ENCODE results near the gene TMEM82. TPM values are rescaled to one million over a fixed set of nuclear protein-coding genes. Genes with fewer than 3 reads are reported as not detected.

Gene TMEM82
- total and polyA plus RNA-seq, 2 of the 13 experiments (the other 11 are each of a cell fraction or from before 2014, with no cell fraction given), result 0.24 to 0.97 TPM

DNA sequence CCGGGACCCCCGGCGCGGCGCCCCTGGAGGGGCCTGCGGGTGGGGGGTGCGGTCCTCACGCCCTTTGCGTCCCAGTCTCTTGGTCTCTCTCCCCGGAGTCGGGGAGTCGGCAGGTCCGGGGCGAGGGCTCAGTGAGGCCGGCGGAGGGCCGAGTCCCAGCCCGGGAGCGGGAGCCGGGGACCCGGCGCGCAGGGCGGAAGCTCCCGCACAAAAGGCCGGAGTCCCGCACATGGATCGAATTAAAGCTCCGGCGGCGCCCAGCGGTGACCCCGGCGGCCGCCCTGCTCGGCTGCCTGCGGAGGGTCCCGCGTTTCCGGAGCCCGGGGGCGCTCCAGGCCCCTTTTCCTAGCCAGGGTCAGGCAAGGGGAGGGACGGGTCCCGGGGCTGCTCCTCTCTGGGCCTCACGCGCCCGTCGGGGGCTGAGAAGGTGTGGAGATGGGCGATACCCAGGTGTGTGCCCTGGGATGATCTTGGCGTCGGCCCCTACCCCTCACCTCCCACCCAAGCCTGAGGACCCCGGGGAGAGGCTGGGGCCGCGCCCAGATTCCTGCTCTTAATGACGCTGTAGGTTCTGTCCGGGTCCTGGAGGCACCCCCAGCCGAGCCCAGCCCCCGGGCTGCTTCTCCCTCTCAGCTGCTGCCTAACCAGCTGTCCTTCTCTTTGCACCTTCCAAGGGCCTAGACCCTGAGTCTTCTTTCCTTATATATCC lies 16.8 kb downstream of the TMEM82 start:
- Histone ChIP-seq H4K20me1 (ENCODE audit: insufficient read depth, low read length) (no peaks in the 10 kb centered on the region), H2AFZ (ENCODE audit: low read length) (no peak overlapping the region), H3K36me3 (replicated peaks in 1 of 2; ENCODE audit: control insufficient read depth in 1 of 2, insufficient read depth in 2 of 2, low read length in 2 of 2) (no peaks in the 10 kb centered on the region), H3K9me3 (ENCODE audit: low read length) (no peaks in the 10 kb centered on the region), H3K4me3 (replicated peaks in 1 of 3; ENCODE audit: insufficient read depth in 1 of 3, low read depth in 2 of 3, low read length in 3 of 3) (peak overlapping the region; percentile 65 to 82 (median 74)), H3K4me1 (ENCODE audit: insufficient read depth, low read length) (peaks cover 61% of the 10 kb centered on the region), H3K4me2 (ENCODE audit: low read depth, low read length) (peak overlapping the region; percentile 90), H3K27me3 (ENCODE audit: control insufficient read depth in 1 of 2, insufficient read depth in 2 of 2, low read length in 2 of 2) (peaks cover 0 to 12% of the 10 kb centered on the region in 2 experiments; a peak in 2 of 5 replicates), H3K9ac (ENCODE audit: insufficient read depth, low read depth, low read length) (peak overlapping the region; percentile 72), H3K79me2 (ENCODE audit: insufficient read depth, low read length) (peaks cover 2% of the 10 kb centered on the region), H3K27ac (ENCODE audit: extremely low read length, insufficient read depth, low read length) (no peak overlapping the region)
- no peak for FAIRE-seq
- ChIA-PET POLR2A (no interaction called here), CTCF (ENCODE audit: low intra/inter-chr PET ratio, low total read pairs) (no interaction called here)
- peak; percentile 33 for ATAC-seq
- intact Hi-C loops (cut with micrococcal nuclease; ENCODE audit: unreplicated experiment), result no loop called here
- no TSS peak for BruUV-seq (replicated peaks)
- DNase-seq (ENCODE audit: low spot score), result no peak
- in situ Hi-C loops (cut with HindIII; ENCODE audit: extremely low pct_ligation_motif_present, low pct_unique_long_range_greater_than_20kb), result no loop called here
- 3% methylated on average over 14 of the region's 58 CpGs for WGBS (ENCODE audit: low lambda C conversion rate)
- TF ChIP-seq RXRB (CRISPR knock-in tag; IDR thresholded peaks at IDR 0.05; ENCODE audit: borderline replicate concordance), result no peak
- peak; percentile 67; the same call in 1 of the 2 replicates for TF ChIP-seq ZBTB7B (CRISPR knock-in tag; IDR thresholded peaks at IDR 0.05)
- TF ChIP-seq, protein P1, sequence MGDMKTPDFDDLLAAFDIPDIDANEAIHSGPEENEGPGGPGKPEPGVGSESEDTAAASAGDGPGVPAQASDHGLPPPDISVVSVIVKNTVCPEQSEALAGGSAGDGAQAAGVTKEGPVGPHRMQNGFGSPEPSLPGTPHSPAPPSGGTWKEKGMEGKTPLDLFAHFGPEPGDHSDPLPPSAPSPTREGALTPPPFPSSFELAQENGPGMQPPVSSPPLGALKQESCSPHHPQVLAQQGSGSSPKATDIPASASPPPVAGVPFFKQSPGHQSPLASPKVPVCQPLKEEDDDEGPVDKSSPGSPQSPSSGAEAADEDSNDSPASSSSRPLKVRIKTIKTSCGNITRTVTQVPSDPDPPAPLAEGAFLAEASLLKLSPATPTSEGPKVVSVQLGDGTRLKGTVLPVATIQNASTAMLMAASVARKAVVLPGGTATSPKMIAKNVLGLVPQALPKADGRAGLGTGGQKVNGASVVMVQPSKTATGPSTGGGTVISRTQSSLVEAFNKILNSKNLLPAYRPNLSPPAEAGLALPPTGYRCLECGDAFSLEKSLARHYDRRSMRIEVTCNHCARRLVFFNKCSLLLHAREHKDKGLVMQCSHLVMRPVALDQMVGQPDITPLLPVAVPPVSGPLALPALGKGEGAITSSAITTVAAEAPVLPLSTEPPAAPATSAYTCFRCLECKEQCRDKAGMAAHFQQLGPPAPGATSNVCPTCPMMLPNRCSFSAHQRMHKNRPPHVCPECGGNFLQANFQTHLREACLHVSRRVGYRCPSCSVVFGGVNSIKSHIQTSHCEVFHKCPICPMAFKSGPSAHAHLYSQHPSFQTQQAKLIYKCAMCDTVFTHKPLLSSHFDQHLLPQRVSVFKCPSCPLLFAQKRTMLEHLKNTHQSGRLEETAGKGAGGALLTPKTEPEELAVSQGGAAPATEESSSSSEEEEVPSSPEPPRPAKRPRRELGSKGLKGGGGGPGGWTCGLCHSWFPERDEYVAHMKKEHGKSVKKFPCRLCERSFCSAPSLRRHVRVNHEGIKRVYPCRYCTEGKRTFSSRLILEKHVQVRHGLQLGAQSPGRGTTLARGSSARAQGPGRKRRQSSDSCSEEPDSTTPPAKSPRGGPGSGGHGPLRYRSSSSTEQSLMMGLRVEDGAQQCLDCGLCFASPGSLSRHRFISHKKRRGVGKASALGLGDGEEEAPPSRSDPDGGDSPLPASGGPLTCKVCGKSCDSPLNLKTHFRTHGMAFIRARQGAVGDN (CRISPR knock-in tag; IDR thresholded peaks at IDR 0.05), result peak; percentile 71
- peak; percentile 37; the same call in 1 of the 2 replicates for TF ChIP-seq ZFY (CRISPR knock-in tag; IDR thresholded peaks at IDR 0.05)
- TF ChIP-seq SP5 (CRISPR knock-in tag; IDR thresholded peaks at IDR 0.05; ENCODE audit: borderline replicate concordance, low read depth), result no peak
- TF ChIP-seq EED (CRISPR knock-in tag; IDR thresholded peaks at IDR 0.05), result peak; percentile 52; the same call in 1 of the 2 replicates
- TF ChIP-seq RBFOX2 (IDR thresholded peaks at IDR 0.05; ENCODE audit: low read depth, low read length), result peak; percentile 53
- TF ChIP-seq, protein P2, sequence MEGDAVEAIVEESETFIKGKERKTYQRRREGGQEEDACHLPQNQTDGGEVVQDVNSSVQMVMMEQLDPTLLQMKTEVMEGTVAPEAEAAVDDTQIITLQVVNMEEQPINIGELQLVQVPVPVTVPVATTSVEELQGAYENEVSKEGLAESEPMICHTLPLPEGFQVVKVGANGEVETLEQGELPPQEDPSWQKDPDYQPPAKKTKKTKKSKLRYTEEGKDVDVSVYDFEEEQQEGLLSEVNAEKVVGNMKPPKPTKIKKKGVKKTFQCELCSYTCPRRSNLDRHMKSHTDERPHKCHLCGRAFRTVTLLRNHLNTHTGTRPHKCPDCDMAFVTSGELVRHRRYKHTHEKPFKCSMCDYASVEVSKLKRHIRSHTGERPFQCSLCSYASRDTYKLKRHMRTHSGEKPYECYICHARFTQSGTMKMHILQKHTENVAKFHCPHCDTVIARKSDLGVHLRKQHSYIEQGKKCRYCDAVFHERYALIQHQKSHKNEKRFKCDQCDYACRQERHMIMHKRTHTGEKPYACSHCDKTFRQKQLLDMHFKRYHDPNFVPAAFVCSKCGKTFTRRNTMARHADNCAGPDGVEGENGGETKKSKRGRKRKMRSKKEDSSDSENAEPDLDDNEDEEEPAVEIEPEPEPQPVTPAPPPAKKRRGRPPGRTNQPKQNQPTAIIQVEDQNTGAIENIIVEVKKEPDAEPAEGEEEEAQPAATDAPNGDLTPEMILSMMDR (CRISPR knock-in tag; IDR thresholded peaks at IDR 0.05), result peak; percentile 12; the same call in 1 of the 2 replicates
- TF ChIP-seq HOXA5 (CRISPR knock-in tag; IDR thresholded peaks at IDR 0.05), result 0 out of 2 replicates have a peak, but pooled peaks have one; percentile 26
- TF ChIP-seq MYC (CRISPR knock-in tag; IDR thresholded peaks at IDR 0.05; ENCODE audit: borderline replicate concordance), result peak; percentile 38; the same call in 1 of the 2 replicates
- TF ChIP-seq BHLHE40 (IDR thresholded peaks at IDR 0.05; ENCODE audit: low read length), result no peak
- no peak for TF ChIP-seq ZNF460 (CRISPR knock-in tag; IDR thresholded peaks at IDR 0.05; ENCODE audit: borderline replicate concordance)
- no peak for TF ChIP-seq KLF6 (CRISPR knock-in tag; IDR thresholded peaks at IDR 0.05)
- 0 out of 2 replicates have a peak, but pooled peaks have one; percentile 22 for TF ChIP-seq POLR2G (IDR thresholded peaks at IDR 0.05; ENCODE audit: low read depth, low read length)
- peak; percentile 72; the same call in 1 of the 2 replicates for TF ChIP-seq GABPB1 (CRISPR knock-in tag; IDR thresholded peaks at IDR 0.05)
- 0 out of 2 replicates have a peak, but pooled peaks have one; percentile 39 for TF ChIP-seq ZFP82 (CRISPR knock-in tag; IDR thresholded peaks at IDR 0.05; ENCODE audit: borderline replicate concordance)
- 0 out of 2 replicates have a peak, but pooled peaks have one; percentile 35 for TF ChIP-seq ZNF850 (CRISPR knock-in tag; conservative IDR thresholded peaks at IDR 0.05)
- TF ChIP-seq ZFP90 (CRISPR knock-in tag; IDR thresholded peaks at IDR 0.05; ENCODE audit: borderline replicate concordance), result no peak
- no peak for TF ChIP-seq ZNF652 (CRISPR knock-in tag; IDR thresholded peaks at IDR 0.05; ENCODE audit: borderline replicate concordance, low read depth)
- TF ChIP-seq DMAP1 (CRISPR knock-in tag; IDR thresholded peaks at IDR 0.05), result 0 out of 2 replicates have a peak, but pooled peaks have one; percentile 26
